Globus pallidus (tissue), 1 donor: ENCODE data around the gene CD55.

Source experiments
- DNase-seq: peaks from one replicate; pipeline ENCODE4 v3.0.0-alpha.2; 2015; ENCODE audit warnings: low spot score

CD55 gene

DNA sequence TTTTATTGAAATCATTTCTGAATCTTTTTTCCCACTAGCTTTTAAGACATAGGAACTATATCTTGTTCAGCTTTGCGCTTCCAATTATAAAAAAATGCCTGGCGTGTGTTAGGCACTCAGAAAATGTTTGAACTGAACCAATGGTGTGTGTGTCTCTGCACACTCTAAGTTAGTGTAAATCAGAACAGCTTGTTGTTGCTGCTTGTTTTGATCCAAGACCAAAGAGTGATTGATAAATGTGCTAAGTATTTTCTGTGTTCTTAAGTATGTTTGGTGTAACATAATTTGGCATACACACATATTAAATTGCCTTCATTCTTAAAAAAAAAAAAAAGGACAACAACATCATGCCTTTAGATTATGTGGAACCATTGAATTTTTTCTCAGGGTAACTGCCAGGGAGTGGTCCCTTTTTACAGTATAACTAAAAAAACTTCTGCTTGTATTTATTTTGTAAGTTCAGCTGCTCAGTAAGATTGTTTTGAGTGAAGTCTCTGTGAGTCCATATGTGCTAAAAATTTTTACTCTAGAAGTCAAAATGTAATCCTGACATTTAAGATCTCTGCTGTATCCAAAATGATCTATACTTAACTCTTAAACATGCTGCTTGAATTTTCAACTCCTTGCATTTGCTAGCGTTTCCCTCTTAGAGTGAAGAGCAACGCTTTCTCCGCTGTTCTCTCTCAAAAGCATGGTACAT, 8.7 kb downstream of the CD55 start:
- no peak for DNase-seq

DNA sequence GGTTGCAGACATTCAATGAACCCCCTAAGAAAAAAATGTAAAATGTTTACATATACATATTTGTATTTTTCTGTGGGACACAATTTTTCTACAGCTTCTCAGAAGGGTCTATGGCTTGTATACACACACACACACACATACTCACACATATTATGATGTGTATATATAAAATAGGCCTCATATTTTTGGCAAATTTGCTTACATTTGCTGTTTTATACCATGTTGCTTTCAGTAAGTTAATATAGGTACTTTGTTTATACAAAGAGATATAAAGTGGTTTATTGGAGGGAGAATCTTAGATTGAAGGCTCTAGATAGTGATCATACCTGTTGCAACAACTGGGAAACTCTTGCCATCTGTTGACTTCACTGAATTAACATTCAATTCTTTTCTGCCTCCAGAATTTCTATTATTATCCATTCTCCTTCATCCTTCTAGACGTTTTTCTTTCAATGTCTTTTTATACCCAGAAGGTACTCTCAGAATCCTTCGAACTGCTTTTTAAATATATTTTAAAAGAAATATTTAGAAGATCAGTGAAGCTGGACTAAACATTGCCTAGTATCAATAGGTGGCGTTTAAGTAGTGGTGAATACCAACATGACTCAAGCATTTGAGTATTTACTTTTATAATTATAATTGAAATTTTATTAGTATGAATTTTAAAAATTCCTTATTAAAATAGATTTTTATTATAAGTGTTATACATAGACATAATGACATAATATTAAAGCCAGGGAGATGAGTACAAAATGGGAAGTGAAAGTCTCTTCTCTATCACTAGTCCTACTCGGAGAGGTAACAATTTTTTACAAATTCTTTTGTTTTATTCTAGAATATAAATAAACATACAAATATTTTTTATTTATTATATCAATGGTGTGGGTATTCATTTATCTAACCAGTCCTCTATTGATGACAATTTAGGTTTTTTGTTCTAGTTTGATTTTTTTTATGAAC, 10.2 kb downstream of the CD55 start:
- no peak for DNase-seq

DNA sequence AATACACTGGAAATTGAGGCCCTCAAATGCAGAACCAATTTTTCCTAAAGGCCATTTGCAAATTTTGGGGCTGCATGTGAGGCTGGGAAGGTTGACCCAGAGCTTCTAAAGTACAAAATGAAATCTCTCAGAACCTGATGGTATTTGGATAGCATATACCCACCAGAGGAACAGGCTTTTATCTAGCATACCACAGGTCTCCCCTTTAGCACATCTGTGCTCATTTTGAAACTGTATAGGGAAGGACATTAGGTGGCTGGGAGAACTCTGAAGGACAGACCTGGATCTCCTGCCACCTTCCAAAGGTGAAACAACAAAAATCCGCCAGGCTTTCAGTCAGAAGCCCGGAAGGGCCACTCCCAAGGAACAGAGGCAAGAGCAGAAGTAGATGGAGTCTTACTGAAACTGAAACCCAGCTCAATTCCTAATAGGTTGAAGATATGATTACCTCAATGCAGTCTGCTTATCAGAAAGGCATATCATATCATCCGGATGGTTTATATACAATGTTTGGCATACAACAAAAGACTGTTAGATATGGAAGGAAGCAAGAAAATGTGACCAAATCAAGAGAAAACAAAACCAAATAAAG, 11.6 kb downstream of the CD55 start:
- DNase-seq: no peak

DNA sequence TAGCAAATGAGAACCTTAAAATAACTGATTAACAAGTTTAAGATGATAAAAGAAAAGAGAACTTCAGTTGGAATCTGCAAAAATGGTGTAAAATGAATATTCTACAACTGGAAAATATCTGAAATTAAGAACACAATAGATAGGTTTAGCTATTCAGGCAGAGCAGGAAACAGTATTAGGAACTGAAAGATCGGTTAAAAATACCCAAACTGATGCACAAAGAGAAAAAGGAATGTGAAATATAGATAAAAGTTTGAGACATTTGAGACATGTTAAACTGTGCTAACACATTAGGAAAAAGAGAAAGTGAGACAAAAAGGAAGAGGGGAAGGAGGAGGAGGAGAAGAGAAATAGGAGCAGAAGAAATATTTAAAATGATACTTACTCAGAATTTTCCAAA, 12.1 kb downstream of the CD55 start:
- DNase-seq: no peak

DNA sequence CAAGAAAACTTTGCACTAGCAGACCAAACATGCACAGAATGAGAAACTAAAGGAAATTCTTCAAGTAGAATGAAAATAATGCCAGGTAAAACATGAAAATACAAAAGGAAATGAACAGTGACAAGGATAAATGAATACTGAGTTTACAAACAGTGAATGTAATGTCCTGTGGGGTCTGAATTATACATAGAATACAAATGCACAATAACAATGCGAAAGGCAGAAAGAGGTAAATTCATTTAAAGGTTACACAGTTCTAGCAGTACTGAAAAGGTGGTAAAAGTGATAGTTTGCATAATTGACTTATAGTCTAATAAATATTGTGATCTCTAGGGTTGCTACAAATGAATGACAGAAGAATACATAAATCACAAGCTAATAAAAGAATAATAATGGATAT, 12.9 kb downstream of the CD55 start:
- no peak for DNase-seq

DNA sequence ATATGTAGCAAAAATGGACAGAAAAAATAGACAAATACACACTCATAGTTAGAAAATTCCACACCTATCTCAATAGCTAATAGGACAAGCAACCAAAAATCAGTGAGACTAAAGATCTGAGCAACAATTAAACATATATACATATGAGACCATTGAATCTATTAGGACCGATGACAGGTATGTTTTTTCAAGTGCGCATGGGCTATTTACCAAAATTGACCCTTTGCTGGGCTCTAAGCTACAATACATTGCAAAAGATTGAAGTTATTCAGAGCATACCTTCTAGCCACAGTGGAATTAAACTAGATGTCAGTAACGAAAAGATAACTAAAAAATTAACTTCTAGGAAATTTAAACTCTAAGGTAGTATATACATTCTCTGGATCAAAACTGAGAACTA, 13.7 kb downstream of the CD55 start:
- DNase-seq: no peak

DNA sequence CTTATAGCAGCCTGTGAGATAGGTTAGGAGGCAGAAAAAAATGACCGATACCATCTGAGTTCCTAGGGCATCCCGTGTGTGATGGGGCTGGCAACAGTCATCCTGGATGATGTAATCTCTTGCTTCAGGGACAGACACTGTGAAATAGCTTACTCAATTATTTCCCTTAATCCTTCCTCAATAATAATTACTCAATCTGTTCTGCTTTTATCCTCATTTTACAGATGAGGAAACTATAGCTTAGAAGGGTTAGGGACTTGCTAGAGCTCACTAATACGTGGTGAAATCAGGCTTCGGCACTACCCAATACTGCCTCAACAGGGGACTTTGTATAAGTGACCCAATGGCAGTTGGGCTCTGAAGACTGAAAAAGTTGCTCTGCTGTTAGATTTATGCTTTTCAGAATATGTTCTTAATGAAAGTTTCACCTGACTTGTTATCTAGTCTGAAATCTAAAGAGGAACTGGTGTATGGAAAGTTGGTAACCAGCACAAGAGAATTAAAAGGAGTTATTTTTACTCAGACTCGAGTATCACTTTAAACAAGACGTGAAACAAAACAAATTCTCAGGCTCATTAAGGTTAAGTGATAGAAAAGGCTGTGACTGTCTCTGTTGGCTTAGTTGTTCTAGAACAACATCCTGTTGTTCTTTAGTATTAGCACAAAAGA, 14.4 kb downstream of the CD55 start:
- DNase-seq: no peak

DNA sequence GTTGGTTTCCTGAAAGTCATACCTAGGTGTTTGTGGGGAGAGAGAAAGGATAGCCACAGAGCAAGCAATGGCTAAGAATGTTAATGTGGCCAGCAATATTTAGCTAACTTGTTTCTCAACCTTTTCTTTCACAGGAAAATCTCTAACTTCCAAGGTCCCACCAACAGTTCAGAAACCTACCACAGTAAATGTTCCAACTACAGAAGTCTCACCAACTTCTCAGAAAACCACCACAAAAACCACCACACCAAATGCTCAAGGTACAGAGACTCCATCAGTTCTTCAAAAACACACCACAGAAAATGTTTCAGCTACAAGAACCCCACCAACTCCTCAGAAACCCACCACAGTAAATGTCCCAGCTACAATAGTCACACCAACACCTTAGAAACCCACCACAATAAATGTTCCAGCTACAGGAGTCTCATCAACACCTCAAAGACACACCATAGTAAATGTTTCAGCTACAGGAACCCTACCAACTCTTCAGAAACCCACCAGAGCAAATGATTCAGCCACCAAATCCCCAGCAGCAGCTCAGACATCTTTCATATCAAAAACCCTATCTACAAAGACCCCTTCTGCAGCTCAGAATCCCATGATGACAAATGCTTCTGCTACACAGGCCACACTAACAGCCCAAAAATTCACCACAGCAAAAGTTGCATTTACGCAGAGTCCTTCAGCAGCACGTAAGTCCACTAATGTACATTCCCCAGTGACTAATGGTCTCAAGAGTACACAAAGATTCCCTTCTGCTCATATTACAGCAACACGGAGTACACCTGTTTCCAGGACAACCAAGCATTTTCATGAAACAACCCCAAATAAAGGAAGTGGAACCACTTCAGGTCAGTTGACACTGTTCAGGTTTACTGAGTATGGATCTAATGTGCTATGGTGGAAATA, 15.3 kb downstream of the CD55 start:
- no peak for DNase-seq

DNA sequence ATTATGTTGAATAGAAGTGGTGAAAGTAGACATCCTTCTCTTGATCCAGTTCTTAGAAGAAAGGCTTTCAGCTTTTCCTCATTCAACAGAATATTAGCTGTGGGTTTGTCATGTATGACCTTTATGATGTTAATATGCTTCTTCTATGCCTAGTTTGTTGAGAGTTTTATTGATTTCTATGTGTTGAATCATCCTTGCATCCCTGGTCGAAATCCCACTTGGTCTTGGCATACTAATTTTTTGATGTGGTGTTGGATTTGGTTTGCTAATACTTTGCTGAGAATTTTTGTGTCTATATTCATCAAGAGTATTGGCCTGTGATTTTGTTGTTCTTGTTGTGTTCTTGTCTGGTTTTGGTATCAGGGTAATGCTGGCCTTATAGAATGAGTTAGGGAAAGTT, 20.9 kb downstream of the CD55 start:
- DNase-seq: no peak

DNA sequence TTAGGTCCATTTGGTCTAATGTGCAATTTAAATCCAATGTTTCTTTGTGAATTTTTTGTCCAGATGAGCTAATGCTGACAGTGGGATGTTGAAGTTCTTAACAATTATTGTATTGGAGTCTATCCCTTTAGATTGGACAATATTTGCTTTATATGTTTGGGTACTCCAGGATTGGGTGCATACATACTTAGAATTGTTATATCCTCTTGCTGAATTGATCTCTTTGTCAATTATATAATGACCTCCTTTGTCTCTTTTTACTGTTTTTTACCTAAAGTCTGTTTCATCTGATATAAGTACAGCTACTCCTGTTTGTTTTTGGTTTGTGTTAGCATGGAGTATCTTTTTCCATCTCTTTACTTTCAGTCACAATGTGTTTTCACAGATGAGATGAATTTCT, 22.2 kb downstream of the CD55 start:
- no peak for DNase-seq

DNA sequence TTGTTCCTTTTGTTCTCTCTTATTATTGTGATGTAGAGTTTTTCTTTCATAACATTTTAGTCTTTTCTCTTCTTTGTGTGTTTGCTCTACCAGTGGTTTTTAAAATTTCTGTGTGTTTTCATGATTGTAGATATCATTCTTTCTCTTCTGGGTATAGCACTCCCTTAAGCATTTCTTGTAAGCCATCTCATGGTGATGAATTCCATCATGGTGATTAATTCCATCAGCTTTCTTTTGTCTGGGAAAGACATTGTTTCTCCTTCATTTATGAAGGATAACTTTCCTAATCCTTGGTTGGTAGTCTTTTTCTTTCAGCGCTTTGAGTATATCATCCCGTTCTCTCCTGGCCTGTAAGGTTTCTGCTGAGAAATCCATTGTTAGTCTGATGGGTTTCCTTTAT, 22.7 kb downstream of the CD55 start:
- no peak for DNase-seq

DNA sequence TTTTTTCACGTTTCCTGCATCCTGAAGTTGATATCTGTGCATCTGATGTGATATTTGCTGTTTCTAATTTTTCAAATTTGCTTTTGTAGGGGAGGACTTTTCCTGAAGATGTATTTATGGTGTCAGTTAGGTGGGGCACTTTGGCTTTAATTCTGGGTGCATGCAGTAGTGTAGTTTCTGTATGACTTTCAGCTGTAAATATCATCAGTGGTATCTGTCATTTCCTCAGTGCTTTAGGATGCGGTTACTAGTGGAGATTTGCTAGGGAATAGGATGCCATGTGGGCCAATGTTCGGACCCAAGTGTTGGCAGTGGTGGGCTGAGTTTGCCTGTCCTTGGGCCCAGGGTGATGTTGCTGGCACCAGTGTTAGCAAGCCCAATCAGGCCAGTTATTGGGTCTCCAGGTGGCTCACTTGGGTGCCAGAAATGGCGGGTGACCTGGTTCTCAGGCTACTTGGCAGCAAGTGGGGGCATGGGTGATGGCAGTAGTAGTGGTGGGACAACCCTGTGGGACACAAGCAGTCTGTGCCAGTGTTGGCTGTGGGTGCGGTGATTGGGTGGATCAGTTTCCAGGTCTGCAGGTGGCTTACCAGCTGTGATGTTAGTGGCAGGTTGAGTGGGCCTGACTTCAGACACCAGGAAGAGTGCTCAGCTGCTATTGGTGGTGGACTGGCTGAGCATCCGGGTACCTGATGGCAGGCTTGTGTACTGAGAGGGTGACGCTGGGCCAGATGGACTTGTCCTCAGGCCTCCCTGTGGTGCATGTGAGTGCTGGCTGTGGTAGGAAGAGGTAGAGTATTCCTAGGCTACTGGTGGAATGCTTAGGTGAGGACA, 24.4 kb downstream of the CD55 start:
- no peak for DNase-seq

DNA sequence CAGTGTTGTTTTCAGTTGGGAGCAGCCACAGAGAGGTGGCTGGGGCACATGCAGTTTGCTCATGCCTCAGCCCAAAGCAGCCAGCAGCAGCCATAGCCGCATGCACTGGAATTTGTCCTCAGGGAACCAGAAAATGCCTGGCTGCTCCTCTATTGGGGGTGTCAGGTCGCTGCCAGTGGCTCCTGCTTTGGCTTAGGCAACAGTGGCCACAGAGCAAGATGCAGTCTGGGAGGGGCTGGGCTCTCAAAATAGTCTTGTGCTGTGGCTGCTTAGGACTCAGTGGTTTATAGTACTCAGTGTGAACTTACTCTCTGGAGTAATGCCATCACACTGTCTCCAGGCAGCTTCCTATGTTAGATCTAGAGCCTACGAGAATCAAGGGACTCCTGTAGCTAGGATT, 25.0 kb downstream of the CD55 start:
- no peak for DNase-seq

DNA sequence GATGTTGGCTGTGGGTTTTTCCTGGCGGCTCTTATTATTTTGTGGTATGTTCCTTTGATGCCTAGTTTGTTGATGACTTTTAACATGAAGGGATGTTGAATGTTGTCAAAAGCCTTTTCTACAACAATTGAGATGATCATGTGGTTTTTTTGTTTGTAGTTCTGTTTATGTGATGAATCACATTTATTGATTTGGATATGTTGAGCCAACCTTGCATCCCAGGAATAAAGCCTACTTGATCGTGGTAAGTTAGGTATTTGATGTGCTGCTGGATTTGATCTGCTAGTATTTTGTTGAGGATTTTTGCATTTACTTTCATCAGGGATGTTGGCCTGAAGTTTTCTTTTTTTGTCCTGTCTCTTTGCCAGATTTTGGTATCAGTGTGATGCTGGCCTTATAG, 28.5 kb downstream of the CD55 start:
- DNase-seq: no peak

DNA sequence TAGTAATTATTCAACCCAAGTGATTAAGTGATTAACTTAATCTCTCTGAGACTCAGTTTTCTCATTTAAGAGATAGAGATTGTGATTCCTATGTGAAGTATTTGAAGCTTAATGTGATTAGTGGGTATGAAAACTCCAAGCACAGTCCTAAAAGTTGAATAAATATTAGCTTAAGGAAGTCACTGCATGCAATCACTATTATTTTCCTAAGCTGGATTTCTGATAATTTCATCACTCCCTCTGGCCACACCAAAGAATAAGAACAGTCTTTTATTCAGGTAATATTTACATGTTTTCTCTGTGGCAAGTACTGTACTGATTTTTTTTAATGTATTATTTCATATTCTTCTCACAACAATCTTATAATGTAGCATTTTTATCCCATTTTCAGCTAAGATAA, 31.1 kb downstream of the CD55 start:
- no peak for DNase-seq

DNA sequence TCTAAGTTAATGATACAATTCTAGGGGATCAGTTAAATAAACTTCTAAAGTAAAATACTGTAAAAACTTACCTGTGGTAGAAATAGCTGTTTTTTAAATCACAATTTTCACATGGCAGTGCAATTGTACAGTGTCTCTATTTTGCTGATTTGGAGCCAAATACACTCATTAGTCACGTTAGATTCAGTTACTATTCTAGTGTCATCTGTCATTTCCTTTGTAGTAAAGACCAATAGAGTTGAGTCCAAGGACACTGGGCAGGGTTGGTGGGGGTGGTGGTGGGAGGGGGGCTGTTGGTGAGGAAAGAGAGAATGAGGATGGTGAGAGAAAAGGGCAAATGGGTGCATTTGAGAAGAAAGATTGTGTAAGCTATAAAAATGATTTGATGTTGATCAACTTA, 33.6 kb downstream of the CD55 start:
- DNase-seq: no peak

DNA sequence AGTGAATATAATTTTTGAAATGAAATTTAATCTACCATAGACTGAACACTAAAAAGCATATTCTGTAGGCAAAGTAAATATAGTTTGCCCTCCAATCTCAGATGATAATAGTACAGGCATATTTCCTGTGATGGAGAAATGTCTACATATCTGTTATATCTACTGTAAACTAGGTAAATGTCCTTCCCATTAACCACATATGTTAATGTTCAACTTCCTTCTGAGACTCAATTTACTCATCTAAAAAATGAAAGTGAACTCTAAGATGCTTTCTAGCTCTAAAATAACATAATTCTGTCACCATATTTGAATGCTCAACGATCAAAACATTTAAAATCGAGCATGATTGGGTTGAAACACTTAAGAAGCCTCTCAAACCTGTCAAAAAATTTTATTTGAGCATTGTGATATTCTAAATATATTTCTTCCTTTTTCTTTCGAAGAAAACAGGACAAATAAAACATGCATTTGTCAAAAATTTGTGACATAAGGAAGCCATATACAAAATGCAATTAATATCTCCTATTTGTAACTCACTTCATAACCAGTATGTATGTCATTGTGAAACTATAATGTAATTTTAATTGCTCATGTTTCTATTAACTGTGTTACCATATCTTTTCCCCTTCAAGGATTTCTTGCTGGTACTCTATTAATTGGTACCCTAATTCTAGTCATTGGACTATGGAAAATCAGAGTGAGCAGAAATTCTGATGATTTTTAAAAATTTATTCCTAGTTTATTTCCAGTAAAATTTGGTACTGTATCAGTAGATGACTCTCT, 34.2 kb downstream of the CD55 start:
- DNase-seq: no peak

DNA sequence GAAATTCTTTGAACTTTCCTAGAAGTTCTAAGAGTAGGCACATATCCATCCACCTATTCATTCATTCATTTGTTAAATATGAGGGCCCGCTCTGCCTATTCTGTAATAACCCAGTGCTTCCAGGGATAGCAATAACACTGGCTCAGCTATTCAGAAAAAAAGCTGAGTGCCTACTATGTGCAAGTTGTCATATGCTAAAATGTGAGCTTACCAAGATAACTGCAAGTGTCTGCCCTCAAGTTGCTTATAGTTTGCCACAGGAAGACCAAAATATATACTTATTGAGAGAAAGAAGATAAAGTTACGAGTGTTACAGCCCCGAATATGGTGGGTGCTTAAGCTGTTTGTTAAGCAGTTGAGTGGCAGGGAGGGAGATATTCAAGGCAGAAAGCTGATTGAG, 39.6 kb downstream of the CD55 start:
- no peak for DNase-seq

DNA sequence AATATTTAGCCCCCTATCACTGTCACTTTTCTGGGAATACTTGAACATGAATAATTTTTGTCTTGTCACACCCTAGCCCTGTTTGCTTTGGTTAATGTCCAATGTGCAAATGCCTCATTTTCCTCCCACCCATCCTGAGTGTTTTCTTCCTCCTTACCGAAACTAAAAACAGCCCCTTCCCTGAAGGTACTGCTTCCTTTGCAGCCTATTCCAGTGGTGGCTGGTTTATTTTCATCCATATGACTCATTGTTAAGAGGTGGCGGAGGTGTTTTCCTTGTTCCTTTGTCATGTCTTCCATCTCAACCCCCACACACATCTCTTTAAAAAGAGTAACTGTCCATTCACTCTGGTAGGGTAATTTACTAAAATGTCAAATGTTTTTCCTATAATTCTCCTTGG, 40.4 kb downstream of the CD55 start:
- DNase-seq: no peak
